H1 (cell line): ENCODE results near the gene C16orf95. TPM values are rescaled to one million over a fixed set of nuclear protein-coding genes. Genes with fewer than 3 reads are reported as not detected.

Source experiments
- CTCF ChIA-PET: fragments of 300-600 bp; sonication (Branson Sonifier 250); formaldehyde crosslinking; loops from one replicate; lab custom pipeline; 2021; ENCODE audit not compliant: partially characterized antibody; lab: Charles Lee
- POLR2A ChIA-PET: fragments of 300-600 bp; sonication (Branson Sonifier 250); formaldehyde crosslinking; loops from one replicate; lab custom pipeline; 2021; ENCODE audit warnings: inconsistent platforms; ENCODE audit not compliant: partially characterized antibody; lab: Charles Lee
- DNase-seq, 2 experiments: peaks; one replicate each; pipeline versions ENCODE4 v3.0.0 to v3.0.0-alpha.2; 2010 to 2022; ENCODE audit warnings: low spot score in 2 of 2, low read depth in 1 of 2, mixed read lengths in 1 of 2
- FAIRE-seq: peaks from 2 replicates; lab custom pipeline; 2011; peaks lifted over from hg19 to GRCh38; lab: Jason Lieb, UNC
- H2AFZ ChIP-seq: 2 replicates; pipeline ENCODE4 v1.8.1; 2012; ENCODE audit warnings: low read length, inconsistent platforms
- H2AK5ac ChIP-seq: 2 replicates; pipeline ENCODE4 v1.6.1; 2013; ENCODE audit warnings: low read depth, low read length
- H2BK120ac ChIP-seq: replicated peaks from 2 replicates; pipeline ENCODE3; 2013; ENCODE audit warnings: low read depth, low read length, inconsistent platforms
- H2BK12ac ChIP-seq: 2 replicates; pipeline ENCODE4 v1.6.1; 2013; ENCODE audit warnings: low read depth, low read length
- H2BK15ac ChIP-seq: 2 replicates; pipeline ENCODE4 v1.6.1; 2013; ENCODE audit warnings: low read length
- H2BK20ac ChIP-seq: 2 replicates; pipeline ENCODE4 v1.6.1; 2013; ENCODE audit warnings: low read length
- H2BK5ac ChIP-seq: 2 replicates; pipeline ENCODE4 v1.6.1; 2013; ENCODE audit warnings: low read depth, low read length
- H3K14ac ChIP-seq: 2 replicates; pipeline ENCODE4 v1.6.1; 2013; ENCODE audit warnings: inconsistent platforms; ENCODE audit not compliant: insufficient read length
- H3K18ac ChIP-seq: 2 replicates; pipeline ENCODE4 v1.6.1; 2013; ENCODE audit warnings: low read length; ENCODE audit errors: extremely low read depth
- H3K23ac ChIP-seq: 2 replicates; pipeline ENCODE4 v1.6.1; 2013; ENCODE audit warnings: inconsistent platforms; ENCODE audit not compliant: insufficient read length
- H3K23me2 ChIP-seq: 2 replicates; pipeline ENCODE4 v1.6.1; 2013; ENCODE audit warnings: low read depth, low read length
- H3K27ac ChIP-seq: 2 replicates; pipeline ENCODE4 v1.6.1; 2011; ENCODE audit warnings: low read depth, low read length, inconsistent platforms
- H3K27me3 ChIP-seq, 4 experiments: replicated peaks in 1 of 4; 1 replicate in 1 of 4; 2 replicates in 3 of 4; pipeline versions ENCODE4 v1.6.1 to v1.8.1; 2011 to 2013; ENCODE audit warnings: low read length in 3 of 4, mild to moderate bottlenecking in 3 of 4, inconsistent platforms in 2 of 4, mixed read lengths in 2 of 4, moderate library complexity in 1 of 4; ENCODE audit not compliant: control insufficient read depth in 3 of 4, insufficient read depth in 3 of 4; ENCODE audit errors: extremely low read depth in 1 of 4
- H3K36me3 ChIP-seq, 4 experiments: 2 replicates each; pipeline versions ENCODE4 v1.6.1 to v1.8.1; 2011 to 2013; ENCODE audit warnings: mild to moderate bottlenecking in 4 of 4, low read length in 3 of 4, moderate library complexity in 2 of 4, control low read depth in 1 of 4, inconsistent platforms in 1 of 4; ENCODE audit not compliant: insufficient read depth in 4 of 4, control insufficient read depth in 2 of 4
- H3K4ac ChIP-seq: replicated peaks from 2 replicates; pipeline ENCODE3; 2013; ENCODE audit warnings: low read length, low read depth, mixed read lengths, inconsistent platforms; ENCODE audit not compliant: insufficient read length
- H3K4me1 ChIP-seq, 4 experiments: replicated peaks in 1 of 4; 1 replicate in 1 of 4; 2 replicates in 3 of 4; pipeline versions ENCODE4 v1.6.1 to v1.8.1; 2011 to 2013; ENCODE audit warnings: low read length in 3 of 4, inconsistent platforms in 2 of 4, mixed read lengths in 1 of 4; ENCODE audit not compliant: insufficient read depth in 4 of 4, control insufficient read depth in 3 of 4
- H3K4me2 ChIP-seq, 2 experiments: 2 replicates each; pipeline versions ENCODE4 v1.6.1 to v1.8.1; 2011 to 2013; ENCODE audit warnings: low read depth in 2 of 2, low read length in 2 of 2, control low read depth in 1 of 2, inconsistent platforms in 1 of 2, mild to moderate bottlenecking in 1 of 2; ENCODE audit not compliant: insufficient read depth in 1 of 2
- H3K4me3 ChIP-seq, 4 experiments: fragments of 200-600, 300-600 bp in 1 of 4; sonication (generic), shearing (Covaris generic), sonication (Bioruptor Twin) in 1 of 4; 2 replicates each; pipeline versions ENCODE4 v1.5.1 to v1.8.1; 2011 to 2016; ENCODE audit warnings: low read length in 4 of 4, low read depth in 3 of 4, control low read depth in 2 of 4, inconsistent platforms in 2 of 4, mild to moderate bottlenecking in 2 of 4, mixed read lengths in 1 of 4, moderate library complexity in 1 of 4; ENCODE audit not compliant: insufficient read depth in 2 of 4; ENCODE audit errors: extremely low read depth in 1 of 4
- H3K56ac ChIP-seq: replicated peaks from 2 replicates; pipeline ENCODE3; 2013; ENCODE audit warnings: low read depth, mild to moderate bottlenecking, mixed read lengths, low read length, inconsistent platforms; ENCODE audit not compliant: insufficient read length
- H3K79me1 ChIP-seq: 2 replicates; pipeline ENCODE4 v1.6.1; 2013; ENCODE audit warnings: low read depth, low read length, control low read depth
- H3K79me2 ChIP-seq, 2 experiments: 2 replicates each; pipeline versions ENCODE4 v1.6.1 to v1.8.1; 2012 to 2013; ENCODE audit warnings: low read length in 2 of 2, mild to moderate bottlenecking in 2 of 2, inconsistent platforms in 1 of 2; ENCODE audit not compliant: insufficient read depth in 2 of 2, control insufficient read depth in 1 of 2
- H3K9ac ChIP-seq, 4 experiments: replicated peaks in 1 of 4; 1 replicate in 1 of 4; 2 replicates in 3 of 4; pipeline versions ENCODE4 v1.6.1 to v1.8.1; 2011 to 2013; ENCODE audit warnings: low read depth in 3 of 4, low read length in 3 of 4, control low read depth in 2 of 4, mild to moderate bottlenecking in 2 of 4, moderate library complexity in 2 of 4, inconsistent platforms in 1 of 4; ENCODE audit errors: extremely low read depth in 1 of 4
- H3K9me3 ChIP-seq, 2 experiments: 2 replicates each; pipeline versions ENCODE4 v1.6.1 to v1.8.1; 2012 to 2013; ENCODE audit warnings: mild to moderate bottlenecking in 2 of 2, moderate library complexity in 2 of 2, control low read depth in 1 of 2, inconsistent platforms in 1 of 2, low read depth in 1 of 2, low read length in 1 of 2, mixed read lengths in 1 of 2; ENCODE audit not compliant: insufficient read depth in 2 of 2
- H4K20me1 ChIP-seq, 2 experiments: replicated peaks in 1 of 2; 2 replicates each; pipeline versions ENCODE3 to v1.8.1; 2011 to 2013; ENCODE audit warnings: inconsistent platforms in 2 of 2, low read length in 2 of 2, mild to moderate bottlenecking in 1 of 2; ENCODE audit not compliant: insufficient read depth in 2 of 2, control insufficient read depth in 1 of 2
- H4K5ac ChIP-seq: 2 replicates; pipeline ENCODE4 v1.6.1; 2013; ENCODE audit warnings: low read length, low read depth, mixed read lengths, inconsistent platforms; ENCODE audit not compliant: insufficient read length
- H4K8ac ChIP-seq: 2 replicates; pipeline ENCODE4 v1.8.0; 2013; ENCODE audit warnings: mild to moderate bottlenecking, moderate library complexity, low read length, inconsistent platforms; ENCODE audit not compliant: insufficient read depth; ENCODE audit errors: extremely low read depth
- H4K91ac ChIP-seq: replicated peaks from 2 replicates; pipeline ENCODE3; 2013; ENCODE audit warnings: low read length, mixed read lengths, inconsistent platforms; ENCODE audit not compliant: insufficient read length
- RXRA ChIP-seq: IDR thresholded peaks from 2 replicates; pipeline ENCODE4 v1.6.1; 2011; ENCODE audit warnings: low read depth, mild to moderate bottlenecking, low read length, moderate library complexity; ENCODE audit not compliant: insufficient read depth
- WGBS, 2 experiments: shearing (Covaris generic) in 1 of 2; methylation state at CpG; one replicate each; pipeline versions ENCODE4 v1.1.6 to v1.1.7; 2013 to 2015; ENCODE audit warnings: low lambda C conversion rate in 2 of 2, mixed read lengths in 2 of 2, inconsistent platforms in 1 of 2, low coverage in 1 of 2, missing lambda C conversion rate in 1 of 2; ENCODE audit not compliant: insufficient replicate concordance in 2 of 2, insufficient coverage in 1 of 2, insufficient read length in 1 of 2; ENCODE audit errors: extremely low coverage in 1 of 2, missing lambda C conversion rate in 1 of 2; 5-methylcytosine and 5-hydroxymethylcytosine counted together
- polyA plus RNA-seq, 7 experiments: library from polyadenylated mRNA; depleted of rRNA in 3 of 7; stranded (reverse) in 5 of 7; unstranded in 2 of 7; fragments of >200 nt in 5 of 7; fragments of 200-250 nt in 2 of 7; gene quantifications; 1 replicate in 5 of 7; 2 replicates in 1 of 7; 4 replicates in 1 of 7; pipeline versions ENCODE4 v1.2.1 to v1.2.3, GENCODE V29; 2011 to 2013; ENCODE audit warnings: missing spikeins in 2 of 7, mixed read lengths in 2 of 7
- total RNA-seq: library from RNA; stranded (reverse); fragmentation: NEBNext Ultra II Directional; extraction: Animal tissue kit (Norgen Biotek cat#: 25700); gene quantifications from 2 replicates; pipeline ENCODE4 v1.2.1, GENCODE V29; 2021

The C16orf95 gene
- total and polyA plus RNA-seq, 2 of the 8 experiments (the other 6 are each of a cell fraction or from before 2014, with no cell fraction given), result 5.0 to 5.4 TPM

- H2BK120ac ChIP-seq, result no peak overlapping the region
- 90% methylated on average over 10 of the region's 10 CpGs; no CpG with 5 or more reads in 1 of the 2 experiments for WGBS, 2 experiments
- no peaks in the 10 kb centered on the region for H3K27me3 ChIP-seq
- no peak overlapping the region for H3K4me2 ChIP-seq
- no peak overlapping the region for H3K56ac ChIP-seq
- H2AK5ac ChIP-seq, result no peak overlapping the region
- CTCF ChIA-PET, result interaction anchor here (0.9 to 1.8 kb wide), 3 partner anchors 39 to 70 kb away, joined by 3 to 6 read pairs (median 3); no protein-coding TSS in a partner anchor
- no peak overlapping the region for H2BK5ac ChIP-seq
- no peak overlapping the region for H4K91ac ChIP-seq
- no peaks in the 10 kb centered on the region for H3K9me3 ChIP-seq
- H3K79me1 ChIP-seq, result no peaks in the 10 kb centered on the region
- H3K4me3 ChIP-seq, result no peak overlapping the region
- H2BK12ac ChIP-seq, result no peak overlapping the region
- no peak overlapping the region for H4K5ac ChIP-seq
- no peaks in the 10 kb centered on the region for H3K4me1 ChIP-seq
- POLR2A ChIA-PET, result no interaction called here
- H3K4ac ChIP-seq, result no peak overlapping the region
- H2BK15ac ChIP-seq, result no peak overlapping the region
- H4K8ac ChIP-seq, result no peak overlapping the region
- no peaks in the 10 kb centered on the region for H3K79me2 ChIP-seq
- H4K20me1 ChIP-seq, result no peaks in the 10 kb centered on the region
- FAIRE-seq (no peak), DNase-seq (no peak)
- no peak overlapping the region for H3K18ac ChIP-seq
- H3K23me2 ChIP-seq, result no peaks in the 10 kb centered on the region; the same call in 1 of the 2 replicates
- no peak overlapping the region for H3K14ac ChIP-seq
- no peaks in the 10 kb centered on the region for H3K36me3 ChIP-seq
- no peak overlapping the region for H3K27ac ChIP-seq
- no peak overlapping the region for H3K9ac ChIP-seq
- no peak overlapping the region for H2BK20ac ChIP-seq
- H3K23ac ChIP-seq, result no peak overlapping the region
- H2AFZ ChIP-seq, result no peak overlapping the region
- TF ChIP-seq RXRA, result no peak
Observed at GRCh38 chr16:87273471-87274030, 43.6 kb downstream of the C16orf95 start.
